GM12878 (cell line): Measurements from ENCODE around the gene HMCN2.

ENCODE experiments used
- CREM ChIP-seq: IDR thresholded peaks from 2 replicates; pipeline ENCODE4 v1.6.1; 2014; ENCODE audit warnings: antibody characterized with exemption, low read depth
- HDAC6 ChIP-seq: fragments of 200-600 bp; sonication (generic); IDR thresholded peaks from one replicate; pipeline ENCODE4 v1.8.0; 2017; ENCODE audit warnings: antibody characterized with exemption; ENCODE audit not compliant: unreplicated experiment

- TF ChIP-seq CREM (no peak), HDAC6 (no peak)
These were observed 83.3 kb downstream of the HMCN2 start for GRCh38 chr9:130348881-130349280.
